Activated T-helper 1 cell treated with Interleukin-2 at 50 U/mL for 16 hours (primary cell): ENCODE results near the gene CHD3.

Source experiments
- DNase-seq: peaks from one replicate; pipeline ENCODE4 v3.0.0-alpha.2; 2020; ENCODE audit warnings: low read depth

CHD3 gene

DNA sequence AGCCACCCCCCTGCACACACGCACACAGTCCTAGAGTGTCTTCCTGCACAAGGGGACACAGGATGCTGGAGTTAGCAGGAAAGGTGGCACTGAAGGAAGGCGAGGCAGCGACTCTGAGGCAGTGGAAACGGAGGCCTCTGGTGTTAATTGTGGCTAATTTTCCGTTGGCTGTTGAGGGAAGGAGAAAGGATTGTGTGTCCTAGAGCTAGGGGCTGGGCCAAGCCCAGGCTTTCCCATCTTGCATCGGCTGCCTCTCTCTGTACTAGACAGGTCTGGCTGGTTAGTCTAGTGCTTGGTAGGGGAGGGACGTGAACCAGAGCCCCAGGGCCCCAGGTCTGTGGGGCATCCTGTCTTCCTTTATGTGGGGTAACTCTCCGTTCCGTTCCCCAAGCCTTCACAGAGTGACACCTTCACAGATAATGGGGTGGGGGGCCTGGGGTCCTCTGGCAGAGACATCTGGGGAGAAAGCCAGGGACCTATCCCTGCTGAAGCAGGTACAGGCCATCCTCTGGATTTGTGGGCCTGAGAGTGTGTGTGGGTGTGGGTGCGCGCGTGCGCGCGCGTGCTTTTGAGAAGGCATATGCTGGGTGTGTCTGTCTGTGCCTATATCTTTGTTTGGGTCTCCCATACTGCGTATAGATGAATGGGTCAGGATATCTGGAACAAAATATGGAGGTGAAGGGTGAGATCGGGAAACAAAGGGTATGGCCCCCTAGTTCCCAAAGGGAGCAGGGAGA is at the start of gene CHD3:
Gene CHD3 (plus strand): TSS at position 606 of the 737 bp plus-strand sequence. CDS start 212 bp downstream, outside the sequence.
- no peak for DNase-seq

DNA sequence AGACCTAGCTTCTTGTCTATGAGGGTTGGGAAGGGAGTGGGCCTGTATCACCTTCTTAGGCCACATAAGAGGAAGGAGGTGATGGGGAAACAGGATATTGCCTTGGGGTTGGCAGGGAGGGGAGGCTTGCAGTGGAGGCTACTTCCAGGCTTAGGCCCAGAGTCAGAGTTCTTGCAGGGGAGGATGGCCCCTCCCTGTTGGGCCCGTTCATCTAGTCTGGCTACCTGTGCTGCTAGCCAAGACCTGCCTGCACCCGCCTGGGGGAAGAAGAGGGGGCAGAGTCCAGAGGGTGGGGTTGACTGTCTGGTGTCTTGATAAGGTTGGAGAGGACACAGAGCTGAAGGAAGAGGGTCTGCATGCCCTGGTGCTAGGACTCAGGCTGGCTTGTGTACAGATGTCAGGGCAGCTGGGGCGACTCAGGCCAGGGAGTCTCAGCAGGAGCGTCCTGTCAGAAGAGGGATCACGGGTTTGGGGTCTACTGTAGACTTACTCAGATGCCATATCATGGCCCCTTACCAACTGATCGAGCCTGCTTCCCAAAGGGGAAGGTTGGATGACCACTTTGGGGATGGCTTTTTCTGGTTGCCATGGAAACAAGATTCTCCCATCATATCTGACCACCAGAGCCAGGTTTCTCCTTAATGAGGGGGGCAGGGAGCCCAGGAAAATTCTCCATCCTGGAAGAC is 49.3 kb upstream of the CHD3 start:
- DNase-seq = no peak

DNA sequence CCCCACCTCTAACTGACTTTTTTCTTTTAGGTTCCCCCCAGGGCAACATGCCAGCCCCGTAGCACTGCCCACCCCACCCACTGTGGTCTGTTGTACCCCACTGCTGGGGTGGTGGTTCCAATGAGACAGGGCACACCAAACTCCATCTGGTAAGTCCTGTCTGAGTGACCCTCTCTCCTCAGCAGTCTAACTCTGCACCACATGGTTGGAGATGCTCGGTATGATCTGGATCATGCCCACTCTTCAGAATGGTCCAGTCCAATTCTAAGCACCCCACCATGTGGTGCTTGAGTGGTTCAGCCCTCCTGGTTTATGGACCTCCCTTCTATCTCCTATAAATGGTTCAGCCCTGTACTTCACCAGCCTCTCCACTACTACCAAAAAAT is 48.7 kb upstream of the CHD3 start:
- no peak for DNase-seq

GRCh38 chr17:7840441-7840840 is 48.1 kb upstream of the CHD3 start:
- no peak for DNase-seq

DNA sequence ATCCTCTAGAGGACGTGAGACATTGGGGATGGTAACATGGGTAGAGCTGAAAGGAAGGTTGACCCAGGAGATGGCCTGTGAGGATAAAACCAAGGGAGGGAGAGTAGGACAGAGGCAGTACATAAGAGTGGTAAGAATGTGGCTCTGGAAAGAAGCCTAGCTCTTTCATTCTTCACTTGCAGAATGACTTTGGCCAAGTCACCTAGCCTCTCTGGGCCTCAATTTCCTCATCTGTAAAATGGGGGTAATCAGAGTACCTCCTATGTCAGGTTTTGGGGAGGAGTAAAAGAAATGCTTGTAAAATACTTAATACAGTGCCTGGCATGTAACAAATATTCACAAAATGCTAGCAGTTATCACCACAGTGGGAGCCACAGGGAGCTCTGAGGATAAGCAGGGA is 47.7 kb upstream of the CHD3 start:
- no peak for DNase-seq

DNA sequence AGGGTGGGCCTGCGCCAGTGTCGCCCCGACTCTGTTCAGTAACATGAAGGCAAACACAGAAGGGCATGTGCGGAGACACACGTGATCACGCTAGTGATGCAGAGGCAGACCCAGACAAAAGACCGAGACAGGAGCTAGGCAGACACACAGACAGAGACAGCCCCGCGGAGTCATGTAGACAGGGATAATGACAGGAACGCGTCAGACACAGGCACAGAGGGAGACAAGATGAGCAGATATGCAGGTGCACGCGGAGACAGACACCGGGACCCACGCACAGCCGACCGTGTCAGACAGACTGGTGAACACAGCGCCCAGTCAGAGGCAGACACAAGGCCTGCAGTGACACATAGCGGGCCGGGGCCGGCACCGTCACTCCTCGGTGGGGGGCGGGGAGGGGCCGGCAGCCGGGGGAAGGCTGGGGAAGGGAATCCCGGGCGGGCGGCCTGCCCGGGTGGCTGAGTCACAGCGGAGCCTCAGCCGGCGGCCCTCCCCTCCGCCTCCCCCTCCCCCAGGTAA is 47.1 kb upstream of the CHD3 start:
- peak; percentile 90 for DNase-seq

DNA sequence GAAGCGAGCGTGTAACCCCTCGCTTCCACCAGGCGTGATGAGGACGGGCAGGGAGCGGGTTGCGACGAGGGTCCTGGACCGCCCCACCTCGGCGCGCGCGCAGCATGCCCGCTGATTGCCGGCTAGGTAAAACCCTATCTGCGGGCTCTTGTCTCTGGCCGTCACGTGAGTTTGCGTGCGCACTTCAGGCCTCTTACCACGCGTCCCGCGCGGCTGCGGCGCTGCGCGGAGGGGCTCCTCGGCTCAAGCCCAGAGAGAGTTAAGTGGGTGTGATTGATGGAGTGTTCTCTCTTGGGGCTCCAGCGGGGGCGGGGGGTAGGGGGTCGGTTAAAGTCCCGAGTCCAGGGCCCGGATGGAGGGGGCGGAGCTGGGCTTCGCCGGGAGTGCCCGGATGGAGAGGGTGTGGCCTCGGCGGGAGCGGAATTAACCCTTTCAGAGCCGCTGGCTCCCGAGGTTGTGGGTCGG is 46.6 kb upstream of the CHD3 start:
- DNase-seq = peak; percentile 75

DNA sequence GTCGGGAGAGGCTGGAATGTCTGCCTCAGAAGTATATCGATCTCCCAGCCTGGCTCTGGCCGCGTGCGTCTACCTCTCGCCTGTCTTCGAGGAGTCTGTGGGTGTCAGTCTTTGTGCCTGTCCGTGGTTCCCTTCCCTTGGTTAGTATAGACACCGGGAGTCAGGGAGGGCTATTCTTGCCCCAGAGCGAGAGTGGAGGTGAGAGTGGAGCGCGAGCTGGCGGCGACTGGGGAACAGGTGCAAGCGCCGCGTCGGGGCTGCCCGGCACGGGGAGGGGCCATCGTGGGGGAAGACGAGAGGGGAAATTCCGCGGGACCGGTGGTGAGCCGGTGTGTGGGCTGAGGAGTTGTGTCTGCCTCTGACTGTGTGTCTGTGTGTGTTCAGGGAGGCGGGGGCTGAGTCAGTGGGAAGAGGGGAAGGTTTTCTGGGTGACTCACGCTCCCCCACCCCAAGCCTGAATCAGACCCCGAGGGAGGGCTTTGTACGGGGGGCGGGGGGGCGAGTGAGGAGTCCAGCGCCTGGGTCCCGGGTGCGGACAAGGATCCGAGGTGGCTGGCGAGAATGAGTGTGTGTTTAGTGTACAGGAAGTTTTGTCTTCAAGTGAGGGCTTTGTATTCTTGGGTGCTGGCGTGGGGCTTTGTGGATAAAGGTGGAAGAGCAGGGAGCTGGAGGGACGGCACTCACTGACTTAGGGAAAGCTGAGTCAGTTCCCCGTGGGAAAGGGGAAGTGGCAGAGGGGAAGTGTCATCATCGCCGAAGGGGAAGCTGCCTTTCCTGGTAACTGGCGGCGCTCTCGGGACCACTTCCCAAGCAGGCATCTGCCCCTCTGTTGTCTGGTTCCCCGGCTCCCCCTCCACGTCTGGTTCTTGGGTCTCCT is 46.0 kb upstream of the CHD3 start:
- peak; percentile 80 for DNase-seq

DNA sequence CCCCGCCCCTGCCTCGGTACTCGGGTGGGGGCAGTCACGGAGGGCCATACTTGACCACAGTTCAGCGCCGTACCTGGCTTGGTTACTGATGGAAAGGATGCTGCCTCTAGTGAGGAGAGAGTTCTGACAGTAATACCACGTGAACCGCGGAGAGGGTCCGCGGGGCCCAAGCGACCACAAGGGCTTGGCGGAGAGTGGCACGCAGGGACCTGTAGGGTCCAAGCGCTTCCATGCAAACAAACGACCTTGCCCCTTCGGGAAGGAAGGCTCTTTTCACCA is 45.4 kb upstream of the CHD3 start:
- DNase-seq = no peak

DNA sequence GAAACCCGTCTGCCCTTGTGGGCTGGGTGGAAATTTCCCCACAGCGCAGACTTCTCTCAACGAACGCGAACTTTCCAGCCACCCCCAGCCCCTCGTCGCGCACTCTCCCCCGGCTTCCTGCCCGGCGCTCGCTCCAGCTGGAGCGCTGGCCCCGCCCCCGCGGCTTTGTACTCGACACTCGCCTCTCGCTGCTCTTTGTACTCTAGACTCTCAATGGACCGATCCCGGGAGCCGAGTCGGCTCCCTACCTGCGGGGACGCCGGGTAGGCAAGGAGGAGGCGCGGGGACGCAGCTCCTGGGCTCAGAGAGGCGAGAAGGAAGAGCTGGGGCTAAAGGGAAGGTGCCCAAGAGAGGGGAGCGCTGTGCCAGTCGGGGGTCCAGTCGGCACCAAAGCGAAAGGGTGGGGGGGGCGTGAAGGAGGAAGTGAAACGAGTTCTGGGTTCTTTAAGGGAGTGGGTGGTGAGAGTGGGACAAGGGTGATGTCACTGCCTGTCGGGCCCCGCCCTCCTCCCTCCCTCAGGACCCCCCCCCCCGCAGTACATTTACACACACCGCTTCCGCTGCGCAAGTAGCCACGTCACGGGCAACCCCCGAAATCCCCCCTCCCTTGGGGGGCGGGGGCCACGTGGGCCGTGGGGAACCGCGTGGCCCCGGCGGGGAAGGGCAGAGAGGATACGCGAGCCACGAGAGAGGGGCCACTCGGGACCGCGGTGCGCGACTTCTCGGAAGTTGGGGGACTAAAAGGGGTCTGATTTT is 44.9 kb upstream of the CHD3 start:
- DNase-seq = peak; percentile 85

DNA sequence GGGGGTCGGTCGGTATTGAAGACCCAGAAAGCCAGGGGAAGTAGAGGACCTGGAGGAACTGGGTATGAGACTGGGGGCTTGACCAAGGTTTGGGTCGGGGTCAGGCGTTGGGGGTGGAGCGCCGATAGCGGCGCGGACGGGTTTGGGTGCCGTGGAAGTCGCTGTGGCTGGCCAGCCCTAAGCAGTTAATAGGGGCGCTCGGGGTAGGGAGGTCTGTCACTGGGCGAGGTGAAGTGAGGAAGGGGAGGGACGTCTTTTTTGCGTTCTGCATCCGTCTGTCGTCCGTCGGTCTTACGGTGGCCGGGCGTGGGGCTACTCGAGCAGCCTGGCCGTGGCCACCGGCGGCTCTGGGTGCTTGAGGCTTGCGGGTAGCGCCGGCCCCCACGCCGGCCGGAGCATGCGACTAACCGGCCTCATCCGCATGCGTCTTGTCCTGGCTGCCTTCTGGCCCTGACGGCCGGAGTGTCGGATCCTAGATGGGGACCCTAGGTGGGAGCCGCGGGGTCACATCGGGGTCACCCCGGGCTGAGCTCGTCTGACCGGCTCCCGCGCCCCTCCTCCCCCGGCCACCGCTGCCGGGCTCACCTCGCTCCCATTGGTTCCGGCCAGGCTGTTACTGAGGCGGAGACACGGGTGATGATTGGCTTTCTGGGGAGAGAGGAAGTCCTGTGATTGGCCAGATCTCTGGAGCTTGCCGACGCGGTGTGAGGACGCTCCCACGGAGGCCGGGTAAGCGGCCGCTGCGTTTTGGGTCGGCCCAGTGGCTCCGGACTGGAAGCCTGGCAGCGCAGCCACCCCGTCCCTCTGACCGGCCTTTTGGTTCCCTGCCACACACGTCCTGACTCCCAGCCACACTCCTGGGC is 44.1 kb upstream of the CHD3 start:
- DNase-seq = peak; percentile 61

- DNase-seq = no peak
Measured at GRCh38 chr17:7845359-7846062, 43.1 kb upstream of the CHD3 start.

DNA sequence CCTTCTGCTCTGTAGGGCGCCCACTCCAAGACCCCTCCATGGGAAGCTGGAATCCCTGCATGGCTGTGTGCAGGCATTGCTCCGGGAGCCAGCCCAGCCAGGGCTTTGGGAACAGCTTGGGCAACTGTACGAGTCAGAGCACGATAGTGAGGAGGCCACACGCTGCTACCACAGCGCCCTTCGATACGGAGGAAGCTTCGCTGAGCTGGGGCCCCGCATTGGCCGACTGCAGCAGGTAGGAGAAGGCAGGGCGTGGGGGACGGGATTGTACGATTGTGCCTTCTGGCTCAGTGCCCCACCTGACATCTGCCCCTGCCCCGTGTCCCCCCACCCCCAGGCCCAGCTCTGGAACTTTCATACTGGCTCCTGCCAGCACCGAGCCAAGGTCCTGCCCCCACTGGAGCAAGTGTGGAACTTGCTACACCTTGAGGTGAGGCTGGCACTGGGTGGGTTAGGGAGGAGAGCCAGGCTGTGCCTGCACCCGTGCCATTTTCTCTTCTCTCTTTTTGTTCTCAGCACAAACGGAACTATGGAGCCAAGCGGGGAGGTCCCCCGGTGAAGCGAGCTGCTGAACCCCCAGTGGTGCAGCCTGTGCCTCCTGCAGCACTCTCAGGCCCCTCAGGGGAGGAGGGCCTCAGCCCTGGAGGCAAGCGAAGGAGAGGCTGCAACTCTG is 42.4 kb upstream of the CHD3 start:
- no peak for DNase-seq

- DNase-seq = no peak
Measured at GRCh38 chr17:7846765-7847661, 41.6 kb upstream of the CHD3 start.

- DNase-seq = no peak
Measured at GRCh38 chr17:7848131-7848579, 40.4 kb upstream of the CHD3 start.

GRCh38 chr17:7848739-7849129 is 39.9 kb upstream of the CHD3 start:
- no peak for DNase-seq

- DNase-seq = no peak
Measured at GRCh38 chr17:7849130-7849750, 39.3 kb upstream of the CHD3 start.
